ENCODE measurements around the gene MED8. TPM values are rescaled to one million over a fixed set of nuclear protein-coding genes. Genes with fewer than 3 reads are reported as not detected.

The MED8 gene
- total and polyA plus RNA-seq, 2 of the 4 experiments (the other 2 are of a cell fraction): 61.1 to 120 TPM

- TF ChIP-seq FOS (IDR thresholded peaks at IDR 0.05; ENCODE audit: low read depth, low read length): no peak
Measured at GRCh38 chr1:43387976-43388599, 1.5 kb downstream of the MED8 start (continued).

- Histone ChIP-seq H2BK120ac (ENCODE audit: low read depth, low read length) (no peak overlapping the region), H3K56ac (ENCODE audit: extremely low read depth, insufficient read depth, low read length) (no peak overlapping the region), H3K27me3 (ENCODE audit: control insufficient read depth, insufficient read depth, low read length) (no peaks in the 10 kb centered on the region), H4K8ac (ENCODE audit: low read depth in 2 of 2, low read length in 2 of 2) (no peak overlapping the region), H2AFZ (replicated peaks; ENCODE audit: low read length, poor library complexity) (no peak overlapping the region), H3K4me1 (ENCODE audit: control insufficient read depth, insufficient read depth, low read length) (peaks cover 9% of the 10 kb centered on the region), H3K4ac (ENCODE audit: low read depth, low read length) (no peak overlapping the region), H3K79me1 (ENCODE audit: low read depth in 1 of 2, low read length in 2 of 2) (peaks cover 34 to 86% of the 10 kb centered on the region in 2 experiments), H2BK5ac (ENCODE audit: low read depth, low read length, poor library complexity, severe bottlenecking) (no peak overlapping the region), H3K18ac (ENCODE audit: low read depth, low read length) (no peak overlapping the region), H3K4me3 (ENCODE audit: insufficient read depth, low read depth, low read length) (no peak overlapping the region), H2AK5ac (ENCODE audit: low read depth, low read length) (no peak overlapping the region), H4K5ac (ENCODE audit: low read depth, low read length) (no peak overlapping the region), H3K9ac (ENCODE audit: low read depth, low read length) (no peak overlapping the region), H3K14ac (replicated peaks; ENCODE audit: low read depth, low read length) (no peak overlapping the region), H2BK15ac (ENCODE audit: low read depth, low read length) (no peak overlapping the region), H3K4me2 (ENCODE audit: low read depth, low read length) (no peak overlapping the region), H3K27ac (ENCODE audit: insufficient read depth, low read length) (no peak overlapping the region), H2AK9ac (replicated peaks; ENCODE audit: low read depth, low read length, poor library complexity) (no peak overlapping the region), H3K9me3 (ENCODE audit: control insufficient read depth, insufficient read depth, low read length) (no peaks in the 10 kb centered on the region), H3K23ac (ENCODE audit: low read depth, low read length) (no peak overlapping the region), H3K36me3 (ENCODE audit: control insufficient read depth, insufficient read depth, low read length) (peaks cover 48% of the 10 kb centered on the region), H4K20me1 (ENCODE audit: insufficient read depth, low read length) (peaks cover 23% of the 10 kb centered on the region; the same call in 1 of the 2 replicates), H3K9me1 (ENCODE audit: insufficient read depth, low read length) (peaks cover 13% of the 10 kb centered on the region), H4K91ac (ENCODE audit: insufficient read depth, low read depth, low read length) (no peak overlapping the region), H2BK20ac (ENCODE audit: low read depth, low read length) (no peak overlapping the region)
- CTCF ChIA-PET: no interaction called here
- BruUV-seq (replicated peaks): no TSS peak
- 90% methylated on average over 2 of the region's 6 CpGs; no CpG with 5 or more reads in 1 of the 2 experiments for WGBS, 2 experiments (ENCODE audit: extremely low coverage in 2 of 2, insufficient read length in 1 of 2)
- in situ Hi-C loops (cut with MboI; ENCODE audit: low sequenced_read_pairs) (no loop called here), intact Hi-C loops (cut with micrococcal nuclease) (no loop called here), dilution Hi-C loops (cut with HindIII; ENCODE audit: low sequenced_read_pairs, unreplicated experiment) (no loop called here)
- ATAC-seq (ENCODE audit: low read depth) (no peak), DNase-seq (no peak)
- TF ChIP-seq BHLHE40 (IDR thresholded peaks at IDR 0.05; ENCODE audit: low read depth, low read length) (no peak), SMC3 (IDR thresholded peaks at IDR 0.05; ENCODE audit: low read depth, low read length) (no peak), MAZ (IDR thresholded peaks at IDR 0.05; ENCODE audit: borderline replicate concordance, low read depth, low read length) (no peak), MAFK (IDR thresholded peaks at IDR 0.05; ENCODE audit: low read depth, low read length) (no peak), CHD1 (IDR thresholded peaks at IDR 0.05; ENCODE audit: low read depth, low read length) (no peak), NFE2L2 (IDR thresholded peaks at IDR 0.05; ENCODE audit: low read depth, low read length) (no peak), FOS (IDR thresholded peaks at IDR 0.05; ENCODE audit: low read depth, low read length) (no peak), ELK1 (IDR thresholded peaks at IDR 0.05; ENCODE audit: borderline replicate concordance, low read depth, low read length) (no peak), RCOR1 (IDR thresholded peaks at IDR 0.05; ENCODE audit: insufficient replicate concordance, low read length) (no peak), MXI1 (IDR thresholded peaks at IDR 0.05; ENCODE audit: borderline replicate concordance, low read depth, low read length) (no peak), POLR2A (IDR thresholded peaks at IDR 0.05; ENCODE audit: low read depth, low read length) (no peak), CEBPB (IDR thresholded peaks at IDR 0.05; ENCODE audit: low read depth, low read length) (no peak)
- POLR2A ChIA-PET (ENCODE audit: unreplicated experiment): no interaction called here
Measured at GRCh38 chr1:43386676-43387075, 2.9 kb downstream of the MED8 start.

All from IMR-90 (cell line).